HEK293 (cell line): ENCODE measurements around the gene CXADR.

Source experiments
- CTCF ChIA-PET: fragments of 350-600 bp; formaldehyde crosslinking; extraction: SDS; loops from one replicate; lab custom pipeline; 2021; ENCODE audit warnings: antibody characterized with exemption; lab: Yijun Ruan, JAX
- POLR2A ChIA-PET: fragments of 300-600 bp; formaldehyde crosslinking; extraction: SDS; loops from one replicate; lab custom pipeline; 2020; ENCODE audit warnings: antibody characterized with exemption, inconsistent platforms; lab: Yijun Ruan, JAX
- H3K27ac ChIP-seq: fragments of 200-500 bp; sonication (Bioruptor generic); 2 replicates; pipeline ENCODE4 v1.5.1; 2014; ENCODE audit warnings: low read depth, low read length, control low read depth, inconsistent platforms; ENCODE audit errors: extremely low read depth
- H3K36me3 ChIP-seq, 2 experiments: fragments of 200-500 bp in 1 of 2; sonication (Bioruptor generic) in 1 of 2; 1 replicate in 1 of 2; 2 replicates in 1 of 2; pipeline ENCODE4 v1.5.1; 2014 to 2017; ENCODE audit warnings: inconsistent platforms in 2 of 2, low read length in 2 of 2; ENCODE audit not compliant: control insufficient read depth in 2 of 2, insufficient read depth in 1 of 2
- H3K4me1 ChIP-seq: fragments of 200-500 bp; sonication (Bioruptor generic); 2 replicates; pipeline ENCODE4 v1.5.1; 2014; ENCODE audit warnings: mild to moderate bottlenecking, low read length, inconsistent platforms; ENCODE audit not compliant: control insufficient read depth, insufficient read depth
- H3K4me3 ChIP-seq: 2 replicates; pipeline ENCODE4 v1.5.1; 2011; ENCODE audit warnings: low read depth, mild to moderate bottlenecking, control low read depth, low read length, moderate library complexity
- H3K9me3 ChIP-seq: fragments of 200-500 bp; sonication (Bioruptor generic); 2 replicates; pipeline ENCODE4 v1.5.1; 2014; ENCODE audit warnings: low read depth, low read length, inconsistent platforms; ENCODE audit not compliant: control insufficient read depth, insufficient read depth
- AEBP2 ChIP-seq: fragments of 450-650 bp; formaldehyde crosslinking; IDR thresholded peaks from 2 replicates; pipeline ENCODE4 v1.5.1; 2016; ENCODE audit warnings: missing biosample characterization, missing genetic modification characterization, borderline replicate concordance
- ELK4 ChIP-seq: IDR thresholded peaks from 2 replicates; pipeline ENCODE4 v1.6.1; 2011; ENCODE audit warnings: mild to moderate bottlenecking, low read depth, low read length, borderline replicate concordance
- KLF7 ChIP-seq: fragments of 450-650 bp; formaldehyde crosslinking; IDR thresholded peaks from 2 replicates; pipeline ENCODE4 v1.5.1; 2016; ENCODE audit warnings: missing biosample characterization, missing genetic modification characterization, borderline replicate concordance
- MYNN ChIP-seq: fragments of 450-650 bp; formaldehyde crosslinking; IDR thresholded peaks from 2 replicates; pipeline ENCODE4 v1.5.1; 2016; ENCODE audit warnings: missing biosample characterization, missing genetic modification characterization, borderline replicate concordance
- OSR2 ChIP-seq: fragments of 450-650 bp; formaldehyde crosslinking; IDR thresholded peaks from 2 replicates; pipeline ENCODE4 v1.5.1; 2016; ENCODE audit warnings: missing biosample characterization, missing genetic modification characterization
- OVOL3 ChIP-seq: fragments of 450-650 bp; formaldehyde crosslinking; IDR thresholded peaks from 2 replicates; pipeline ENCODE4 v1.5.1; 2016; ENCODE audit warnings: missing biosample characterization, missing genetic modification characterization
- SP3 ChIP-seq: fragments of 450-650 bp; formaldehyde crosslinking; IDR thresholded peaks from 2 replicates; pipeline ENCODE4 v1.5.1; 2016; ENCODE audit warnings: missing biosample characterization, missing genetic modification characterization
- TCF7L2 ChIP-seq: IDR thresholded peaks from 2 replicates; pipeline ENCODE4 v1.6.1; 2011; ENCODE audit warnings: low read depth, mild to moderate bottlenecking, inconsistent platforms, low read length, moderate library complexity, borderline replicate concordance
- ZBTB1 ChIP-seq: fragments of 450-650 bp; formaldehyde crosslinking; IDR thresholded peaks from 2 replicates; pipeline ENCODE4 v1.5.1; 2016; ENCODE audit warnings: missing biosample characterization, missing genetic modification characterization
- ZEB2 ChIP-seq: fragments of 450-650 bp; formaldehyde crosslinking; IDR thresholded peaks from 2 replicates; pipeline ENCODE4 v1.5.1; 2016; ENCODE audit warnings: missing biosample characterization, missing genetic modification characterization
- ZFHX2 ChIP-seq: fragments of 450-650 bp; formaldehyde crosslinking; conservative IDR thresholded peaks from 2 replicates; pipeline ENCODE4 v1.5.1; 2016; ENCODE audit warnings: missing biosample characterization, missing genetic modification characterization
- ZNF10 ChIP-seq: fragments of 450-650 bp; formaldehyde crosslinking; IDR thresholded peaks from 2 replicates; pipeline ENCODE4 v1.5.1; 2017; ENCODE audit warnings: missing biosample characterization, missing genetic modification characterization
- ZNF112 ChIP-seq: fragments of 450-650 bp; formaldehyde crosslinking; IDR thresholded peaks from 2 replicates; pipeline ENCODE4 v1.5.0; 2017; ENCODE audit warnings: missing biosample characterization, missing genetic modification characterization
- ZNF169 ChIP-seq: fragments of 450-650 bp; formaldehyde crosslinking; IDR thresholded peaks from 2 replicates; pipeline ENCODE4 v1.5.1; 2016; ENCODE audit warnings: missing biosample characterization, missing genetic modification characterization
- ZNF214 ChIP-seq: fragments of 450-650 bp; formaldehyde crosslinking; IDR thresholded peaks from 2 replicates; pipeline ENCODE4 v1.5.1; 2017; ENCODE audit warnings: missing biosample characterization, mild to moderate bottlenecking, missing genetic modification characterization, borderline replicate concordance
- ZNF302 ChIP-seq: fragments of 450-650 bp; formaldehyde crosslinking; IDR thresholded peaks from 2 replicates; pipeline ENCODE4 v1.5.1; 2016; ENCODE audit warnings: missing biosample characterization, missing genetic modification characterization, low read depth
- ZNF449 ChIP-seq: fragments of 450-650 bp; formaldehyde crosslinking; IDR thresholded peaks from 2 replicates; pipeline ENCODE4 v1.5.1; 2017; ENCODE audit warnings: missing biosample characterization, mild to moderate bottlenecking, missing genetic modification characterization, moderate library complexity
- ZNF510 ChIP-seq: fragments of 450-650 bp; formaldehyde crosslinking; IDR thresholded peaks from 2 replicates; pipeline ENCODE4 v1.5.1; 2018; ENCODE audit warnings: mild to moderate bottlenecking, missing genetic modification characterization, missing biosample characterization; ENCODE audit not compliant: insufficient replicate concordance
- ZNF513 ChIP-seq: fragments of 450-650 bp; IDR thresholded peaks from 2 replicates; pipeline ENCODE4 v1.5.1; 2018; ENCODE audit warnings: missing biosample characterization, missing genetic modification characterization
- ZNF514 ChIP-seq: fragments of 450-650 bp; formaldehyde crosslinking; IDR thresholded peaks from 2 replicates; pipeline ENCODE4 v1.5.1; 2016; ENCODE audit warnings: missing biosample characterization, missing genetic modification characterization
- ZNF530 ChIP-seq: fragments of 450-650 bp; formaldehyde crosslinking; IDR thresholded peaks from 2 replicates; pipeline ENCODE4 v1.5.1; 2016; ENCODE audit warnings: low read depth, missing biosample characterization, missing genetic modification characterization
- ZNF623 ChIP-seq: fragments of 450-650 bp; formaldehyde crosslinking; IDR thresholded peaks from 2 replicates; pipeline ENCODE4 v1.5.1; 2016; ENCODE audit warnings: missing biosample characterization, missing genetic modification characterization
- ZNF645 ChIP-seq: fragments of 450-650 bp; formaldehyde crosslinking; IDR thresholded peaks from 2 replicates; pipeline ENCODE4; 2016; ENCODE audit warnings: missing biosample characterization, missing genetic modification characterization
- ZNF704 ChIP-seq: fragments of 450-650 bp; formaldehyde crosslinking; IDR thresholded peaks from 2 replicates; pipeline ENCODE4 v1.5.1; 2016; ENCODE audit warnings: missing biosample characterization, missing genetic modification characterization
- ZNF76 ChIP-seq: fragments of 450-650 bp; formaldehyde crosslinking; IDR thresholded peaks from 2 replicates; pipeline ENCODE4; 2016; ENCODE audit warnings: low read depth, missing biosample characterization, missing genetic modification characterization, borderline replicate concordance
- ZSCAN18 ChIP-seq: fragments of 450-650 bp; formaldehyde crosslinking; IDR thresholded peaks from 2 replicates; pipeline ENCODE4 v1.5.1; 2016; ENCODE audit warnings: missing biosample characterization, missing genetic modification characterization

CXADR gene

GRCh38 chr21:17492415-17493168 lies 20.3 kb upstream of the CXADR start:
- Histone ChIP-seq H3K9me3 (no peaks in the 10 kb centered on the region), H3K27ac (no peak overlapping the region), H3K4me3 (no peak overlapping the region), H3K36me3 (no peaks in the 10 kb centered on the region), H3K4me1 (peaks cover 13% of the 10 kb centered on the region)
- TF ChIP-seq MYNN (tag by site-specific recombination) (no peak), ZNF510 (tag by site-specific recombination) (no peak), ZNF10 (no peak), ZNF112 (tag by site-specific recombination) (no peak), SP3 (no peak), OSR2 (tag by site-specific recombination) (no peak), ZFHX2 (tag by site-specific recombination) (no peak), ZNF530 (tag by site-specific recombination) (no peak), ZSCAN18 (tag by site-specific recombination) (no peak), ZNF214 (tag by site-specific recombination) (no peak), ZNF169 (tag by site-specific recombination) (no peak), ELK4 (no peak), ZBTB1 (tag by site-specific recombination) (no peak), ZEB2 (tag by site-specific recombination) (no peak), ZNF645 (tag by site-specific recombination) (no peak), ZNF302 (tag by site-specific recombination) (no peak), ZNF513 (no peak), TCF7L2 (no peak)
- ChIA-PET CTCF (interaction anchor here (0.7 to 1.6 kb wide), 2 partner anchors 20 to 32 kb away, joined by 3 to 4 read pairs; no protein-coding TSS in a partner anchor), POLR2A (interaction anchor here (1.4 kb wide), 1 partner anchor 19 kb away, joined by 4 read pairs; no protein-coding TSS in a partner anchor)

- CTCF ChIA-PET, result no interaction called here
- Histone ChIP-seq H3K4me3 (no peak overlapping the region), H3K27ac (no peak overlapping the region), H3K36me3 (no peaks in the 10 kb centered on the region), H3K9me3 (no peaks in the 10 kb centered on the region), H3K4me1 (peaks cover 19% of the 10 kb centered on the region)
- POLR2A ChIA-PET, result no interaction called here
- TF ChIP-seq OVOL3, result no peak
- no peak for TF ChIP-seq ZNF514 (tag by site-specific recombination)
- TF ChIP-seq ZNF76, result no peak
- TF ChIP-seq ZNF704, result no peak
- no peak for TF ChIP-seq ZNF449 (tag by site-specific recombination)
- no peak for TF ChIP-seq AEBP2 (tag by site-specific recombination)
- TF ChIP-seq ZNF623 (tag by site-specific recombination), result no peak
- TF ChIP-seq ZNF169 (tag by site-specific recombination), result no peak
- TF ChIP-seq KLF7 (tag by site-specific recombination), result no peak
Observed at GRCh38 chr21:17494051-17494450, 18.8 kb upstream of the CXADR start.
